PC-3 (cell line): Measurements from ENCODE around the gene GLMP. TPM values are rescaled to one million over a fixed set of nuclear protein-coding genes. Genes with fewer than 3 reads are reported as not detected.
A peak's percentile ranks its signal among the peaks of the same experiment; 100 is the strongest.

Source experiments
- ATAC-seq: fragments of 200-7000 bp; cut with Tn5 transposase; 2 replicates; pipeline ENCODE4 v1.9.1; 2020; ENCODE audit warnings: mild to moderate bottlenecking, moderate library complexity
- BruUV-seq: library from RNA; stranded (reverse); fragments of 400-500 nt; replicated peaks from 2 replicates; lab custom pipeline; 2021; lab: Mats Ljungman, UMichigan
- CTCF ChIA-PET: fragments of 300-600 bp; sonication (Branson Sonifier 250); formaldehyde crosslinking; loops from one replicate; lab custom pipeline; 2022; ENCODE audit warnings: antibody characterized with exemption; lab: Charles Lee
- POLR2A ChIA-PET: fragments of 300-600 bp; sonication (Branson Sonifier 250); formaldehyde crosslinking; loops from one replicate; lab custom pipeline; 2022; ENCODE audit warnings: antibody characterized with exemption; ENCODE audit not compliant: unreplicated experiment; lab: Charles Lee
- DNase-seq: peaks from one replicate; pipeline ENCODE4 v3.0.0-alpha.2; 2015
- H2AFZ ChIP-seq: fragments of 300-600 bp; sonication (generic); 2 replicates; pipeline ENCODE4 v1.6.0; 2016; ENCODE audit warnings: antibody characterized with exemption, low read length
- H3F3A ChIP-seq: fragments of 300-600 bp; sonication (generic); one replicate; pipeline ENCODE4 v1.6.0; 2017; ENCODE audit warnings: antibody characterized with exemption, low read length, control low read depth, mild to moderate bottlenecking; ENCODE audit not compliant: unreplicated experiment
- H3K27ac ChIP-seq: fragments of 300-600 bp; sonication (generic); 2 replicates; pipeline ENCODE4 v1.5.1; 2016; ENCODE audit warnings: mild to moderate bottlenecking, low read length
- H3K27me3 ChIP-seq: fragments of 300-600 bp; sonication (generic); 2 replicates; pipeline ENCODE4 v1.6.1; 2016; ENCODE audit warnings: low read length, mixed read lengths
- H3K36me3 ChIP-seq: fragments of 300-600 bp; sonication (generic); 2 replicates; pipeline ENCODE4 v1.6.1; 2016; ENCODE audit warnings: low read depth, mixed run types, low read length, mixed read lengths
- H3K4me1 ChIP-seq: fragments of 300-600 bp; sonication (generic); 2 replicates; pipeline ENCODE4 v1.5.1; 2016; ENCODE audit warnings: low read length; ENCODE audit not compliant: insufficient read depth
- H3K4me2 ChIP-seq: fragments of 300-600 bp; sonication (generic); 2 replicates; pipeline ENCODE4 v1.6.0; 2016; ENCODE audit warnings: low read length
- H3K4me3 ChIP-seq: fragments of 300-600 bp; sonication (generic); 2 replicates; pipeline ENCODE4 v1.5.1; 2016; ENCODE audit warnings: mild to moderate bottlenecking, low read length, mixed read lengths
- H3K79me2 ChIP-seq: fragments of 300-600 bp; sonication (generic); 2 replicates; pipeline ENCODE4 v1.6.1; 2017; ENCODE audit warnings: low read length, mixed read lengths
- H3K9ac ChIP-seq: fragments of 300-600 bp; sonication (generic); 2 replicates; pipeline ENCODE4 v1.6.0; 2016; ENCODE audit warnings: mild to moderate bottlenecking, low read length
- H3K9me2 ChIP-seq: fragments of 300-600 bp; sonication (generic); replicated peaks from 2 replicates; pipeline ENCODE4 v1.6.1; 2016; ENCODE audit warnings: mixed run types, low read length, mixed read lengths
- H3K9me3 ChIP-seq: fragments of 300-600 bp; sonication (generic); 2 replicates; pipeline ENCODE4 v1.6.1; 2016; ENCODE audit warnings: low read length, mixed read lengths
- H4K20me1 ChIP-seq: fragments of 300-600 bp; sonication (generic); 2 replicates; pipeline ENCODE4 v1.6.1; 2016; ENCODE audit warnings: low read length, mixed read lengths
- EZH2 ChIP-seq: fragments of 300-600 bp; sonication (generic); IDR thresholded peaks from one replicate; pipeline ENCODE4 v1.6.1; 2017; ENCODE audit warnings: antibody characterized with exemption, mild to moderate bottlenecking, low read length; ENCODE audit not compliant: unreplicated experiment
- EZH2phosphoT487 ChIP-seq: fragments of 300-600 bp; sonication (generic); IDR thresholded peaks from 2 replicates; pipeline ENCODE4 v1.6.1; 2018; ENCODE audit warnings: mild to moderate bottlenecking, antibody characterized with exemption, low read length, borderline replicate concordance
- intact Hi-C: fragments of 100-400 bp; cut with micrococcal nuclease; formaldehyde crosslinking; loops from 2 replicates; pipeline ENCODE4 v1.9.0; 2023
- total RNA-seq: library from RNA; depleted of rRNA; stranded (reverse); fragments of >200 nt; gene quantifications from 2 replicates; pipeline ENCODE4 v1.2.3, GENCODE V29; 2014
- TF ChIP-seq, protein P1 (sequence below): fragments of 300-600 bp; sonication (generic); conservative IDR thresholded peaks from 2 replicates; pipeline ENCODE4 v1.5.1; 2017; ENCODE audit warnings: antibody characterized with exemption, low read depth, mild to moderate bottlenecking, low read length

The GLMP gene
- total RNA-seq, 1 experiment from 2014 or later: 49.8 TPM

DNA sequence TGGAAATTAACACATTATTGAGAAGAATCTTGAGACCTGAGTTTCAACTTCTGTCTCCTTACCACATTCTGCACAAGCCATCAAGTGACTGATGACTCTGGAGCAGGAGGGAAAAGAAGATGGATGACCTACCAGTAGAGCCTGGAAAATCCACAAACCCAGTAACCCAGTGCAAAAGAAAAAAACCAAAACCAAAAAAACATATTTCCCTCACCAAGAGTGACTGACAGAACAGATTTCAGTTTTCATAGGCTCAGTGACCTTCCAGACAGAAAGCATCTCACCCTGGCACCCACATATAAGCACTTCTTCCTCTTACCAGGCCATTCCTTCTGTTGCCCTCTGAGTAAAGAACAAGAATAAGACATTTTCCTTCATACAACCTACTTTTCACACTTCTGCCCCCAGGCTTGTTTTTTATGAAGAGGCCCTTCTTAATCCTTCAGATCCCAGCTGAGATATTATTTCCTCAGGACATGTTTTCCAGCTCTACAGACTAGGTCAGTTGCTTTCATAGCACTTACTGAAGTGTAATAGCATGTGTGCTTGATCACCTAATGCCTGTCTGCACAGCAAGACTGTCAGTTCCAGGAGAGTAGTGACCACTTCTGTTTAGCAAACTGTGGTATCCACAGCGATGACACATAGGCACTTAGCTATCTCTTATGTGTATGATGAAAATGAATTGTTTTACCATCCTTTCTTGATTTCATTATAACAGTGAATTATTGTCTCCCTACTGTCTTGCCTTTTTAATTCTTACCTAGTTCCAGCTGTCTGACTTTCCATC lies 46.9 kb upstream of the GLMP start:
- BruUV-seq: no TSS peak
- ChIA-PET POLR2A (no interaction called here), CTCF (no interaction called here)
- H3K79me2 ChIP-seq: peaks cover 8% of the 10 kb centered on the region
- no peaks in the 10 kb centered on the region for H3K4me1 ChIP-seq
- no peaks in the 10 kb centered on the region for H3F3A ChIP-seq
- TF ChIP-seq, protein P1, sequence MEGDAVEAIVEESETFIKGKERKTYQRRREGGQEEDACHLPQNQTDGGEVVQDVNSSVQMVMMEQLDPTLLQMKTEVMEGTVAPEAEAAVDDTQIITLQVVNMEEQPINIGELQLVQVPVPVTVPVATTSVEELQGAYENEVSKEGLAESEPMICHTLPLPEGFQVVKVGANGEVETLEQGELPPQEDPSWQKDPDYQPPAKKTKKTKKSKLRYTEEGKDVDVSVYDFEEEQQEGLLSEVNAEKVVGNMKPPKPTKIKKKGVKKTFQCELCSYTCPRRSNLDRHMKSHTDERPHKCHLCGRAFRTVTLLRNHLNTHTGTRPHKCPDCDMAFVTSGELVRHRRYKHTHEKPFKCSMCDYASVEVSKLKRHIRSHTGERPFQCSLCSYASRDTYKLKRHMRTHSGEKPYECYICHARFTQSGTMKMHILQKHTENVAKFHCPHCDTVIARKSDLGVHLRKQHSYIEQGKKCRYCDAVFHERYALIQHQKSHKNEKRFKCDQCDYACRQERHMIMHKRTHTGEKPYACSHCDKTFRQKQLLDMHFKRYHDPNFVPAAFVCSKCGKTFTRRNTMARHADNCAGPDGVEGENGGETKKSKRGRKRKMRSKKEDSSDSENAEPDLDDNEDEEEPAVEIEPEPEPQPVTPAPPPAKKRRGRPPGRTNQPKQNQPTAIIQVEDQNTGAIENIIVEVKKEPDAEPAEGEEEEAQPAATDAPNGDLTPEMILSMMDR: no peak
- TF ChIP-seq EZH2: no peak
- no peak for TF ChIP-seq EZH2phosphoT487
- H2AFZ ChIP-seq: no peak overlapping the region
- H3K9me3 ChIP-seq: no peaks in the 10 kb centered on the region
- no peak for ATAC-seq
- intact Hi-C loops: no loop called here
- peaks cover 3% of the 10 kb centered on the region; the same call in 1 of the 2 replicates for H4K20me1 ChIP-seq
- no peaks in the 10 kb centered on the region for H3K27me3 ChIP-seq
- H3K4me2 ChIP-seq: no peak overlapping the region
- no peaks in the 10 kb centered on the region for H3K36me3 ChIP-seq
- no peaks in the 10 kb centered on the region for H3K9me2 ChIP-seq
- no peak for DNase-seq
- no peak overlapping the region for H3K9ac ChIP-seq
- no peak overlapping the region for H3K27ac ChIP-seq
- H3K4me3 ChIP-seq: no peak overlapping the region

DNA sequence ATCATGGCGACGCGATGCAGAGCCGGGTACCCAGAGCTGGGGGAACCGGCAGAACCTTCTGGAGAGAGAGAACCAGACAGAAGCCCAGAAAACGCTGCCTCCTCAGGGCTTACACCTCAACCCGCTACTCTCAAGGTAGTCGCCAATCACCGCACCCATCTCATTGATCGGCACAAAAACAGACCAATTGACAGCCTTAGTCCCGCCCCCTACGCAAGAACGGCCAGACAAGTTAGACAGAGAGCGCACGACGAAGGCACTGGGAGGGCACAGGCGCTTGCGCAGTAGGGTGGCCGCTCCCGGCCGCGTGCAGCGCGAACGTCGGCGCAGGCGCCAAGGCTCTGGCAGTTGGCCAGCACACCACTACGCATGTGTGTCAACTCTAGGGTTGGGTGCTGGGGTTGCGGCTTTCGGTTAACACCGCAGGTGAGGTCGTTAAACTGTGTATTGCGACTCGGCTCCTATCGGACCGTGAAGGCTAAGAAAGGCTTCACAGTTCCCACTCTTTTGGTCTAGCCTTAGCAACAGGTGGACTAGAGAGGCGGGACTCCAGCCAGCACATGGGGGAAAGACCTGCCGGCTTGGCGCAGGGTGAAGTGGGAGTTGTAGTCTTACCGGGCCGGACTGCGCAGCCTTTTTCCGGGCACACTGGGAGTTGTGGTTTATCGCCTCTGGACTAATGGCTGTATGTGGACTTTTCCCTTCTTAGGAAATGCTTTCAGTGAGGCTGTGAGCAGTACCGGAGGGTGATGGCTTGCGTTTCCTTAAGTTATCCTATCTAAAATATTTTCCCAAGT lies 42.9 kb upstream of the GLMP start, which contains the start of the genes CCT3 and TSACC:
CCT3 (minus strand) TSS at position 113 of the 797 bp plus-strand sequence; CDS start at position 5, 108 bp downstream.
TSACC (plus strand) TSS at position 347 of the 797 bp plus-strand sequence. CDS start 1,232 bp downstream, outside the sequence.
- POLR2A ChIA-PET: interaction anchor here (0.6 kb wide), 1 partner anchor 376 kb away, joined by 3 read pairs; no protein-coding TSS in a partner anchor
- intact Hi-C loops: no loop called here
- H3K9me3 ChIP-seq: no peaks in the 10 kb centered on the region
- peak within 1 kb of the TSS; percentile 89 for H2AFZ ChIP-seq
- H3K4me2 ChIP-seq: peak within 1 kb of the TSS; percentile 94
- H3K9me2 ChIP-seq: no peaks in the 10 kb centered on the region
- H3K27me3 ChIP-seq: no peaks in the 10 kb centered on the region
- no peak for TF ChIP-seq EZH2
- TF ChIP-seq, protein P1: no peak
- TF ChIP-seq EZH2phosphoT487: no peak
- peak within 1 kb of the TSS; percentile 98 for H3K4me3 ChIP-seq
- peaks cover 32% of the 10 kb centered on the region for H4K20me1 ChIP-seq
- H3K9ac ChIP-seq: peak within 1 kb of the TSS; percentile 94
- H3K79me2 ChIP-seq: peaks cover 47% of the 10 kb centered on the region
- H3K27ac ChIP-seq: peak within 1 kb of the TSS; percentile 82
- CTCF ChIA-PET: no interaction called here
- DNase-seq (peak; percentile 100), ATAC-seq (peak; percentile 95)
- peaks cover 13% of the 10 kb centered on the region for H3K4me1 ChIP-seq
- no TSS peak for BruUV-seq
- H3F3A ChIP-seq: no peaks in the 10 kb centered on the region
- H3K36me3 ChIP-seq: peaks cover 24% of the 10 kb centered on the region
